ENCODE results near the gene HOXB5.

HOXB5 gene

DNA sequence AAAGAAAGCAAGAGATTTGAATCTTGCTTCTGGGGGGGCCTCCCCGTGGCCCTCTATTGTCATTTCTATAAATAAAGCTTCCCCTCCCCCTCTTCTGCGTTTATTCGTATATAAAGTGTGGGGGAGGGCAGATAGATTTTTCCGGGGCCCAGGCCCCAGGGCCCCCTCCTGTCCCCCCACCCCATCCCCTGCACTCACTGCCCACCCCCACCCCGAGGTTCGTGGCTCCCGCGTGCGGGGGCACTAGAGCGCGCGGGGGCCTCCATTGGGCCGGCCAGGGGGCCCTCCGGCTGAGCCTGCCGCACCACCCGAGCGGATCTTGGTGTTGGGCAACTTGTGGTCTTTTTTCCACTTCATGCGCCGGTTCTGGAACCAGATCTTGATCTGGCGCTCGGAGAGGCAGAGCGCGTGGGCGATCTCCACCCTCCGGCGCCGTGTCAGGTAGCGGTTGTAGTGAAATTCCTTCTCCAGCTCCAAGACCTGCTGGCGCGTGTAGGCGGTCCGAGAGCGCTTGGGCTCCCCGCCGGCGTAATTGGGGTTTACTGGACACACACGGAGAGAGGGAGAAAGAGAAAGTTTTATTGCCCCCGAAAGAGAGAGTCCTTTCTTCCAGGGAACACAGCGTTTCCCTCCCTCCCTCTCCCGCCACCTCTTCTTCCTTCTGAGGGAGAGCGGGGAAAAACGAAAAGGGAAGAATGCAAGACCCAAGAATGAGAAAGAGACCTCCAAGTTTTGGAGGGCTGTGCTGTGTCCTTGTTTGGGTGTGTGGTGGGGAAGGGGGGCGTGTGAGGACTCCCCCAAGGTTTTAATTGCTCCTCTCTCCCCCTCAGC, 16.9 kb downstream of the HOXB5 start:
- in situ Hi-C loops (cut with HindIII; ENCODE audit: low sequenced_read_pairs): no loop called here

DNA sequence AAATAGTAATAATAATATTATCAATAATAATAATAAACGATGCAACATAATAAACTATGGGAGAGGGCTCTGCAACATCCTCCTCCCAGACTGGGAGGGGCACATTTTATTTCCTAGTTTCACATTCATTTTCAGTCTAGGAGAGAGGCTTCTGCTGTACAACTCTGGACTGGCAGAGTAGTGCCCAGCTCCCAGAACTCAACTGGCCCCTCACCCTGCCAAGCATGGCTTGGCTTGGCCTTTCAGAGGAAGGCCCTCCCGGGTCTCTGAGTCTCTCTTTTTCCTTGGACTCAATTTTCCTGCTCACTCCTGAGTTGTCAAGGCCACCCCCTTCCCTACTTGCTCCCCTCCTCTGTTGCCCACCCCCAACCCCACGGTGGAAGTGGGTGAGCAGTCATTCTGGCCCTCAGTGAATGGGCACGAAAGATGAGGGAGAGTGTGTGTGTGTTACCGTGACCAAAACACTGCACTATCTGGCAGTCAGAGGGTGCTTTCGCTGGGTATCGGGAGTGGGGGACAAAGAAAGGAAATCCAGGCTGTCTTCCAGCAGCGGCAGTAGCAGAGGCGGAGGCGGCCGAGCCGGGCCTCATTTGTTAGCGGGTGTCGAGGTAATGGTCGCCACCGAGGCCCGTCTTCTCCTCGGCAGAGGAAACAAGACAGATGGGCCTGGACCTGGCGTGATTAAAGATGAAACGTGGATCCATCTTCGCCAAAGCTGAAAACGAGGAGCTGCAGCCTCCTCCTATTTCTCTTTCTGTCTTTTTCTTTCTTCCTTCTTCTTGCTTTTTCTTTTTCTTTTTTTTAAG, 17.7 kb downstream of the HOXB5 start:
- in situ Hi-C loops (cut with HindIII; ENCODE audit: low sequenced_read_pairs): no loop called here

- in situ Hi-C loops (cut with HindIII; ENCODE audit: low sequenced_read_pairs): no loop called here
Measured at GRCh38 chr17:48575066-48575582, 18.5 kb downstream of the HOXB5 start.

DNA sequence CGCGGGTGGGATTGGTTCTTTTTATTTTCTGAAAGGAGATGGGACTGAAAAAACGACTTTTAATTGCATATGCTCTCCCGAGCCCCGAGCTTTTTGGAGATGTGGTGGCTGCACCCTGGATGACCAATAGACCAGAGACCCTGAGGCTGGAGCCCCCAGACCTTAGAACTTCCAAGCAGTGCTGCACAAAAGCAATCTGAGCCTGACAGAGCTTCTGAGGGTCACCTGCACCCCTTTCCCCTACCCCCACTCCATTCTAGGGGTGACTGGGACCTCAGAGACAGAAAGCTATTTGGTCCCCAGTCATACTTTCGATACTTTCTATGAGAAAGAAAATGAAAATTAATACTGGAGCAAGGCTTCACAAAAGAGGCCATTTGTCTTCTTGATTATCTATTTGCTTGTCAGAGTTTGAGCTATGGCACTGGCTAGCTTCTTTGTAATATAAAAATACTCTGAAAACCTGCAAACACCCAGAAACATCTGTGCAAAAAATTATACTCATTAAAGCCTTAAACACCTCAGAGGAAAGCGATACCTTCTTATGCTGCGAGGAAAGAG, 19.0 kb downstream of the HOXB5 start:
- in situ Hi-C loops (cut with HindIII; ENCODE audit: low sequenced_read_pairs): no loop called here

DNA sequence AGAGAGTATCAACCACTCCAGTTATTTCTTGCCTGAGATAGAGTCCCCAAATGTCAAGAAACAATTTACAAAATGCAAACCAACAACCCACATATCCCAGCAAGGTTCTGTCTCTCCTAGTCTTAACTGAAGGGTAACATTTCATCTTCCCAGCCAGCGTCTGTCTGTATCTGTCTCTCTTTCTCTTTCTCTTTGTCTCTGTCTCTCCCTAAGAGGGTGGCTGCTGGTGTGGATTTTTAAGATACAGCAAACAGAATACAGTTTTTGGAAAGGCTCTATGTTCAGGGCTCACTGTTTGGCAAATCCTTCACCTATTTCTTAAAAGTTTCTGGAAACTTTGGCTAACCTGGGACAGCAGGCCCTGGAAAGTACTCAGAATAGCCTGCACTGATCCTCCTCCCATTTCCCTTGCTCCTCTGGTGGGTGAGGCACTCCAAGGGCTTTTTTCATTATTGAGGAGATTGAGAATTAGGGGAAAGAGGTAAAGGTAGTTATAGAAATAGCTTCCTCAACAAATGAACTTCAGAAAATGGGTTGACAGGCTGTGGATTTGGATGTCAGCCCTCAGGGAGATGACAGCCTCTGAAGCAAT, 21.7 kb downstream of the HOXB5 start:
- in situ Hi-C loops (cut with HindIII; ENCODE audit: low sequenced_read_pairs): no loop called here

DNA sequence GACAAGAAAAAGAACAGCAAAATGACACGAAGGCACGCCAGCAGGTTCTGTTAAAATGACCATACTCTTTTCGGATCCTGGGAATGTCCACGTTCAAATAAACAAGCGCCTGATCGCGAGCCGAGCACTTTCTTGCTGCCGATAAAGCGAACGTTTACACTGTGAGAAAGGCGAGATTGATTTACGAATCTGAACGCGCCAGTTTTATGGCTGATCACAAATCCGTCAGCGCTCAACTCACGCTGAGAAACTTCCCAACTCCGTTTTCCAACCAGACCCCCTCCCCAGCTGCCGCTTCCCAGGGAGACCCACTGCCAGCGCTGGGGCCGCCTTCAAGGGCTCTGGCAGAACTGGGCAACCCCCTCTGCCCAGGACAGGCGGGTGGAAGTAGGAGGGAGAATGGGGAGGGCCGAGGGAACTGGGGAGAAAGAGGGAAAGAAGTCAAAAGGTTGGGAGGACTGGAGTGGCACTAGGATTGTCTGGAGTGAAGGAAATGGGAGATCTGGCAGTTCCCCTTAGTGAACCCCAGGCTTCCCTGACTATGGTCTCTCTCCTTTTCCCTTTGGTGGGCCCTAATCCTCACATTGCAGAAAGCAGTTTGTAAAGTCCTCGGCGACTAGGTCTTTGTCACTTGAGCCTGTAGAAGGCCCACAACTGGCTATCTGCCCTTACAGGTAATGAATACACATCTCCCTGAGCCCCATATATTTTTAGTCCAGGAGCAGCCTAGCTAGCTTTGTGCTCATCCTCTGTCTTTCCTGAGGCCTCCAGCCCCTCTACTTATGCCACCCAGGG, 22.4 kb downstream of the HOXB5 start:
- in situ Hi-C loops (cut with HindIII; ENCODE audit: low sequenced_read_pairs): no loop called here

- in situ Hi-C loops (cut with HindIII; ENCODE audit: low sequenced_read_pairs): no loop called here
Measured at GRCh38 chr17:48570325-48571023, 23.1 kb downstream of the HOXB5 start.

- in situ Hi-C loops (cut with HindIII; ENCODE audit: low sequenced_read_pairs): no loop called here
Measured at GRCh38 chr17:48569674-48570324, 23.8 kb downstream of the HOXB5 start.

DNA sequence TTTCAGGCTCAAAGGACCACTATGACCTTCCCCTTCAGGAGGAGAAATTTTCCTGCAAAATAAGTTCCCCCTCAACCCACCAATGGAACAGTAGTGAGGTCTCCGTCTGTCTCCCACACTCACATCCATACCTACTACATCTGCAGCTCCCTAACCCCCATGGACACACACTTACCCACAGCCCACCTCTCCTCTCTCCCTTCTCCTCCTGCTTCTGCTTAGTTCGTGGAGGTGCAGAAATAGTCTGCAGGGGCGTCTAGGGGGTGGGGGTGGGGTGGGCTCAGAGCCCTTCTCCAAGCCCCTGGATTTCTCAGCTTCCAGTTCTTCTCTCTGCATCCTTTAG, 24.4 kb downstream of the HOXB5 start:
- in situ Hi-C loops (cut with HindIII; ENCODE audit: low sequenced_read_pairs): no loop called here

DNA sequence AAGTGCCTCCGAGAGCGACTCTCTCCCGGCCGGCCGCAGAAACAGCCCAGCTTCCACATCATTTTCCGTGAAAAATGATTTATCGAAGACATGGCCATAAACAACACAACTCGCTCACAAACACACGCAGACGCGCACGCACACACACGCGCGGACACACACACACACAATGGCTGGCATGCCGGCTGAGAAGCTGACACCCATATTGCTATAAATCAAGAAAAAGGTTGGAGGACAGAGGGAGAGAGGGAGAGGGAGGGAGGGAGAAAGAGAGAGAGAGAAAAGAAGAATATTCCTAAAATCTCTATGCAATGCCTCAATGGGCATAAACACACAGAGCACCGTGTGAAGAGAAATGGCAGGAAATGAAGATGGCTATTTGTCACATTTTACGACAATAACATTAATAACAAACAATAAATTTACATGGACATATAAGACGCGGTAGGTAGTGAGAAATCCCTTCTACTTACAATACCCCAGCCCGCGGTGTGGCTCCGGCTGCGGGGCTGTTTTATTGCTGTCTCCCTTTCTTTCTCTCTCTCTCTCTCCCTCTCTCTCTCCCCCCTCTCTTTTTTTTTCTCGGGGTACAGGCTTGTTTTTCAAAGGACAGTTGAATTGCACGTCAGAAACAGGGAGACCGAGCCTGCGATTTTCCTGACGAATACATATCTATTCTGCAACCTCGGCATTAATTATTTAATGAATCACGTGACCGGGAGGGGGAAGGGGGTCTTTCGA, 24.9 kb downstream of the HOXB5 start:
- in situ Hi-C loops (cut with HindIII; ENCODE audit: low sequenced_read_pairs): no loop called here

DNA sequence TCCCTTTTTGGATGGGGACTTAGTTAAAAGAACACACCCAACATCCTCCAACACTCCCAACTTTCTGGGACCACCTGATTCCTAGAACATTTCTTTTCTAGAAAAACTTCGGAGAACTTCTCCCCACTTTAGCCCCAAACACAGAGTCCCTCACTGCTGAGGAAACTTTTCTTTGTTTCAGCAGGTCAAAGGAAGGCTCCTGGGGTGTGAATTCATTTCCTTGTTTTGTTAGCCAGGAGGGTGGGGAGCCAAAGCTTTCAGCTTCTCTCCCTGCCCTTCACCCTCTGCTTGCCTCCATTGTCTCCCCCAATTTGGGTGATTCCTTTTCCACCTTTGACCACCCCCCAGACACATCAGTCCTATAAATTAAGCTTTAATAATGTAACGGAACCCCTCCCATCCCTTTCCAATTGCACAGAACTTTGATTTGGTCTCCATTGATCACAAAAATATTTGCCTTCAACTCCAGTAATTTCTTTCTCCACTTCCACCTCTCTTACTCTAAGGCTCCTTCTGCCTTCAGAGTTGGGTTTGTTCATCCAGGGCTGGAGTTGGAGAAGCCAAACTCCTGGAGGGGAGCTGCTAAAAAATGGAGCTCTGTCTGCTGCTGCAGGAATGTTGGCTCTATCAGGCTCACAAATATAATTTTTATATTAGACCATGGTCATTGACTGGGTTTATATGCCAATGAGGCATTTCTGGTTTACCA, 25.8 kb downstream of the HOXB5 start:
- in situ Hi-C loops (cut with HindIII; ENCODE audit: low sequenced_read_pairs): no loop called here

- in situ Hi-C loops (cut with HindIII; ENCODE audit: low sequenced_read_pairs): no loop called here
Measured at GRCh38 chr17:48567209-48567608, 26.4 kb downstream of the HOXB5 start.

GRCh38 chr17:48566717-48567116, 26.9 kb downstream of the HOXB5 start:
- in situ Hi-C loops (cut with HindIII; ENCODE audit: low sequenced_read_pairs): no loop called here

GRCh38 chr17:48565925-48566710, 27.5 kb downstream of the HOXB5 start:
- in situ Hi-C loops (cut with HindIII; ENCODE audit: low sequenced_read_pairs): no loop called here

DNA sequence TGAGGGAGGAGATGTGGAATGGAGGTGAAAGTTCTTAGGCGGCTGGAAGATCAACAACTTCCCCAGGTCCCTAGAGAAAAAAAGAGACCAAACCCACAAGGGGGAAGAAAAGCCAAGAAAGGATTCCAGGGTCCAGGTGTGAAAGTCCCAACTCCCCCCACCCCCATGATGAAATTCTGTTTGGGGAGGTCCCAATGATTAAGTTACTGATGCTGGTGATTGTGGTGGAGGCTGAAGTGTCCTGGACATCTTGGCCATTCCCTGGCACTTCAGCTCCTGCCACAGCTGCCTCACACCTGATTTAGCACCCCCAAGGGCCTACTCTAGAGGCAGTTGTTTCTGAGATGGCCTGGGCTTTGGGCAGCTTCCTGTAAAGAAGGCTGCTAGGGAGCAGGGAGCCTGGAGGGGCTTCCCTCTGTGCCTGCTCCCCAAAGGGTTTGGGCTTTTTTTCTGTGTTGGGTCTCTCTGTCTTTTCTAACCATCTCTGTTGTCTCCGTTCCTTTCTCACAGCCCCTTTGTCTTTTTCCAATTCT, 28.5 kb downstream of the HOXB5 start:
- in situ Hi-C loops (cut with HindIII; ENCODE audit: low sequenced_read_pairs): no loop called here

- in situ Hi-C loops (cut with HindIII; ENCODE audit: low sequenced_read_pairs): no loop called here
Measured at GRCh38 chr17:48564188-48565021, 29.2 kb downstream of the HOXB5 start.
